Omental fat pad (tissue), 4 donors: Measurements from ENCODE around the gene ERBB4. TPM values are rescaled to one million over a fixed set of nuclear protein-coding genes. Genes with fewer than 3 reads are reported as not detected.

ENCODE experiments used
- ATAC-seq: fragments of 150-250 bp; one replicate; pipeline ENCODE4 v1.9.1; 2016; ENCODE audit warnings: mild to moderate bottlenecking, moderate library complexity; ENCODE audit not compliant: low FRiP score
- DNase-seq: peaks from one replicate; pipeline ENCODE4 v3.0.0-alpha.2; 2019; ENCODE audit warnings: low spot score
- total RNA-seq, 4 donors: library from RNA; depleted of rRNA; stranded (reverse); fragments of >200 nt; gene quantifications; one replicate each; pipeline ENCODE4 v1.1.0, GENCODE V29; 2016
- TF ChIP-seq, protein P1 (sequence below), 3 donors: fragments of 450-650 bp; IDR thresholded peaks; one replicate each; pipeline ENCODE4 v1.5.1; 2016 to 2017; ENCODE audit warnings: antibody characterized with exemption in 3 of 3, mild to moderate bottlenecking in 3 of 3, moderate library complexity in 2 of 3

ERBB4 gene
- total RNA-seq, 4 donors from 2014 or later, result 0.16 to 7.7 (median 2.1) TPM

DNA sequence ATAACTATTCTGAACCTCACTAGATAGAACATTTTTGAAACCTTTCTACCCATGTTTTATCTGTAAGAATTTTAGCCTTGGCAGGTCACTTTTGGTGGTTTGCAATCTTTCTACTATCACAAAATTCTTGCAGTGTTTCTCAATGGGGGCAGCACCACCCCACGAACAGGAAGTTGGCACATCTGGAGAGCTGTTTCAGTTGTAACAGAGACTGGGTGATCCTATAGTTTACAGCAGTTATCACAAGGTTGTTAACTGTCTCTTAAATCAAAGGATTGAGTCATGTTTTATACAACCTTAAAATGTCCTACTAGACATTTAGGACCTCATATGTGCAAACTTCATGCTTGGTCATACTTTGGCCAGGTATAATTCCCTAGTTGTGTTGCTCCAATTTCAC is 829.2 kb downstream of the ERBB4 start:
- TF ChIP-seq, protein P1, sequence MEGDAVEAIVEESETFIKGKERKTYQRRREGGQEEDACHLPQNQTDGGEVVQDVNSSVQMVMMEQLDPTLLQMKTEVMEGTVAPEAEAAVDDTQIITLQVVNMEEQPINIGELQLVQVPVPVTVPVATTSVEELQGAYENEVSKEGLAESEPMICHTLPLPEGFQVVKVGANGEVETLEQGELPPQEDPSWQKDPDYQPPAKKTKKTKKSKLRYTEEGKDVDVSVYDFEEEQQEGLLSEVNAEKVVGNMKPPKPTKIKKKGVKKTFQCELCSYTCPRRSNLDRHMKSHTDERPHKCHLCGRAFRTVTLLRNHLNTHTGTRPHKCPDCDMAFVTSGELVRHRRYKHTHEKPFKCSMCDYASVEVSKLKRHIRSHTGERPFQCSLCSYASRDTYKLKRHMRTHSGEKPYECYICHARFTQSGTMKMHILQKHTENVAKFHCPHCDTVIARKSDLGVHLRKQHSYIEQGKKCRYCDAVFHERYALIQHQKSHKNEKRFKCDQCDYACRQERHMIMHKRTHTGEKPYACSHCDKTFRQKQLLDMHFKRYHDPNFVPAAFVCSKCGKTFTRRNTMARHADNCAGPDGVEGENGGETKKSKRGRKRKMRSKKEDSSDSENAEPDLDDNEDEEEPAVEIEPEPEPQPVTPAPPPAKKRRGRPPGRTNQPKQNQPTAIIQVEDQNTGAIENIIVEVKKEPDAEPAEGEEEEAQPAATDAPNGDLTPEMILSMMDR (IDR thresholded peaks at IDR 0.05), result no peak

DNA sequence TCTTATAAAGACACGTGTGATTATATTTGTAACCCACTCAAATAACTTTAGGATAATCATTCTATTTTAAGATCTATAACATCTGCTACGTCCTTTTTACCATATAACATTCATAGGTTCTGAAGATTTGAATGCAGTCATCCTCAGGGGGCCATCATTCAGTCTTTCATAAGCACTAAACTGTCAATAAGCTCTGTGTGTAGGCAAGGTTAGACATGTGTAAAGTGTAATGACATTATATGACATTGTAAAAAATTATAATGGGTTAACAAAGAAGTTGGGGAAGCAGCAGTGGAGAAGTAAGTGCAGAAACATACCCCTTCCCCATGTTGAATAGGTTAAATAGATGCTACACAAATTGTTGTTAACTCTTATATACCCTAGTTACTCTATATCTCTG is 845.9 kb downstream of the ERBB4 start:
- no peak for DNase-seq
- ATAC-seq, result no peak
- TF ChIP-seq, protein P1 (IDR thresholded peaks at IDR 0.05), result no peak

More for the DNA sequence above, 829.2 kb downstream of the ERBB4 start:
- no peak for DNase-seq
- no peak for ATAC-seq

DNA sequence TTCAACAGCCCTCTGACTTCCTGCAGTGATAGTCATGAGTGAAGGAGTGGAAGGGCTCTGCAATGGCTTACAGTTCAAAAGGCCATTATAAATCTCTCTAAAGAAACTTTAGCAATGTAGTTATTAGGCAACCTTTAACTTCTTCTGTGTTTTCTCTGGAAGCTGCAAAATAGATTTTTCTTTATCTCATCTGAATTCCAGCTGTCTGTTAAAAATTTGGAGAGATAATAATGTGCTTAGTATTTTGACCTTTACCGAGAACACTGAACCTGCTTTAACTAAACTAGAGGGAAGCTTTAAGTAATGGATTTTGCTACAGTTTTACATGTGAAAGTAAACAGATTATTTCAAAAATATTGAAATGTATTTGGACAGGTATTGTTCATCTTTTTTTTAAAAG is 847.9 kb downstream of the ERBB4 start:
- no peak for DNase-seq
- TF ChIP-seq, protein P1 (IDR thresholded peaks at IDR 0.05), result no peak
- no peak for ATAC-seq

DNA sequence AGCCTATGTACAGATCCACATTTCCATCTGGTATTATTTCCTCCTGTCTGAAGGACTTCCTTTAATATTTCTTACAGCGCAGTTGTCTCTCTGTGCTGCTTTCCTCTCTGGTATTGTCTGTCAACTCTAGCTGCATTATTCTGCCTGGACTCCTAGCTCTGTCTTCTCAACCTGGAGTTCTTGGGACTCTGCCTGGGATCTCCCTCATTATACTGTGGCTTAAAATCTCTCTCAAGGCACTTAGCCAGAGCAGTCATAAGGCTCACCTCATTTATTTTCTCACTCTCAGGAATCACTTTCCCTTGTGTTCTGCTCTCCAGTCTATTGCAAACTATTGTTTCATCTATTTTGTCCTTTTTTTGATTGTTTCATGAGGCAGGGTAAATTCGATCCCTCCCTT is 850.4 kb downstream of the ERBB4 start:
- ATAC-seq (no peak), DNase-seq (no peak)
- TF ChIP-seq, protein P1 (IDR thresholded peaks at IDR 0.05), result no peak

DNA sequence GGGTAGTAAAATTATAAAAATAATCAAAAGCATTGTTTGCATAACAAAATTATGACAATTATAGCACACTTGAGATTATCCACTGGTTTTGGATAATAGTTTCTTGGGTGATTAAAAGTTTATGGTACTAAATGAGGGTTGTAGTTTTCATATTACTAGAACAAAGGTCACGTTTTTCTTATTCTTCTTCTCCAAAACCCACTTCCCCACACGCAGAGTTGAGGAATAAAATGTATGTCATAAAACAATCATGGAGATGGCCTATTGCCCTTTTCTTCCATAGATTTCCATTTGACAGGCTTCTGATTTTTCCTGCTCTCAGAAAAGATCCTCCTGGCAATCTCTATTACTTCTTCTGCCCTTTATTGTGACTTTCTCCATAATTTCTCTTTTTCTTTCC is 863.9 kb downstream of the ERBB4 start:
- TF ChIP-seq, protein P1 (IDR thresholded peaks at IDR 0.05), result no peak
- ATAC-seq (no peak), DNase-seq (no peak)

DNA sequence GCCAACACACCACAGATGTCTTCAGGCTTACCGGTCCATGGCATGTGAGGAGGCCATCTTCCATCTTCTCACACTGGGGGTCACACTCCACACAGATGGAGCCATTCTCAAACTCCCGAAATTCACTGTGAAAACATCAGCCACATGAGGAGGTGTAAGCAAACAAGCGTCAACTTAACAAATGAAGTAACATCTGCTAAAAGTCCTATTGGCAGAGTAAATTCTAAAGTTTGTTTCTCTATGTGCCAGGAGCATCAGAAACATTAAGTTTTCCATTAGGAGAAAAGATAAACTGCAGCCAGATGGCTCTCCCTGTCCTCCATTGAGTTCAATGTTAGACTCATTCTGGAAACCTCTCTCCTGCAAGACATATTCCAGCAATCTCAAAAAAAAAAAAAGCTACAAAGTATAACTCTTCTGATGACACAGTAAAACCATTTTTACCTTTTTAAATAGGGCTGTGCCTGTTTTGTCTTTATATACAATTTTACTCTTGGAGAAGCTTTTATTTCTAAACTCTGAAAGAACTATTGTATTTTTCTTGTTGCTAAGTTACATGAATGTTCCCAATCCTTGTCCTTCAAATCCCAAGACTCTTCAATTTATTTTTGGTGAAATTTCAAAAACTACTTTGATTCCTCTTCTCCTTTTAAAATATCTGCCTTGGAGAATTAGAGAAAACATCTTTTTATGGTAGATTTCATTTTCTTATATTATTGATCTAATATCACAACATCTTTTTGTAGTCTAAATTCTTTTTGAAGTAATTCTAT is 865.3 kb downstream of the ERBB4 start:
- TF ChIP-seq, protein P1 (IDR thresholded peaks at IDR 0.05), result no peak
- DNase-seq (no peak), ATAC-seq (no peak)

DNA sequence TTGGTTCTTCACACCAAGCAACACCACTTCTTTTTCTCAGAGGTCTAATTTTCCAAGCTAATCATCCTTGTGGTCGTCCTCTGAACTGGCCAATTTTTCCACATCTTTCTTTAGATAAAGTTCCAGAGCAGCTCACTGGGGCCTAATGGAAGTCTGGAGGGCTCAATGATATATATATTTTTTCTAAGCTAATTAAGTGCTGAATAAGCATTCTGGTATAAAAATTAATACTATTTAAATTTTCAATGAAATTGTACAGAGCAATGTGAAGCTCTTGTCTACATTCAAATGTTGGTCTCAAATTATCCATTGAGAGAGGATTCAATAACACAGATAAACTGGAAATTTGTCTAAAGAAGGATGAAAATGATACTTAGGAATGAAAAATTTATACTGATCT is 866.6 kb downstream of the ERBB4 start:
- ATAC-seq, result no peak
- TF ChIP-seq, protein P1 (IDR thresholded peaks at IDR 0.05), result no peak
- DNase-seq, result no peak
